Nephron progenitor cell (in vitro differentiated cells): Measurements from ENCODE around the gene KBTBD7.

Experiments used
- DNase-seq: peaks from one replicate; pipeline ENCODE4 v3.0.0; 2021
- H3K27ac Mint-ChIP-seq: 2 replicates; pipeline ENCODE4 v1.8.0; 2021; ENCODE audit warnings: mild to moderate bottlenecking, moderate library complexity, mixed read lengths
- H3K27me3 Mint-ChIP-seq: 2 replicates; pipeline ENCODE4 v1.8.0; 2021; ENCODE audit warnings: mild to moderate bottlenecking, low read depth, mixed read lengths; ENCODE audit not compliant: poor library complexity
- H3K36me3 Mint-ChIP-seq: 2 replicates; pipeline ENCODE4 v1.8.0; 2021; ENCODE audit warnings: low read depth, mixed read lengths
- H3K4me1 Mint-ChIP-seq: 2 replicates; pipeline ENCODE4 v1.8.0; 2021; ENCODE audit warnings: mixed read lengths
- H3K4me3 Mint-ChIP-seq: 2 replicates; pipeline ENCODE4 v1.8.0; 2021; ENCODE audit warnings: mild to moderate bottlenecking, moderate library complexity, mixed read lengths
- H3K9me3 Mint-ChIP-seq: 2 replicates; pipeline ENCODE4 v1.8.0; 2021; ENCODE audit warnings: mild to moderate bottlenecking, moderate library complexity, mixed read lengths
- TF ChIP-seq, protein P1 (sequence below): fragments of 200-600 bp; sonication (generic); IDR thresholded peaks from 2 replicates; pipeline ENCODE4 v1.5.0; 2021; ENCODE audit warnings: antibody characterized with exemption

The KBTBD7 gene

DNA sequence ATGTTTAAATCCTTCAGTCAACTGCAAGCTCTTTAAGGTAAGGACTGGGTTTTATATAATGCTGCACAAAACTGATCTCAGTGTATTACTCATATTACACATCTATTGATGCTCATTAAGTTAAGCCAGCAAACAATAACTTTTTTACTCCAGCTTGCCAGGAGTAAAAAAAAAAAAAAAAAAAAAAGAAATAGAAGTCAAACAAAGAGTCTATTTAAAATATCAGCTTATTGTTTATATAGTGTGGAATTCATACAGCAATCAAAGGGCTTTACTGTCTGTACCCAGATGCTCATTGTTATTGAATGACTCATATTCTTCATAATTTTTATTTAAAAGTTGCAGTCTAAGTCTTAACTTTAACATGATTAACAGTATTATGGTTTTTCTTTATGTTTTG lies 21.8 kb upstream of the KBTBD7 start:
- no peaks in the 10 kb centered on the region for H3K4me1 Mint-ChIP-seq
- H3K27me3 Mint-ChIP-seq = peaks cover 4% of the 10 kb centered on the region
- H3K4me3 Mint-ChIP-seq = no peak overlapping the region
- H3K27ac Mint-ChIP-seq = no peak overlapping the region
- TF ChIP-seq, protein P1, sequence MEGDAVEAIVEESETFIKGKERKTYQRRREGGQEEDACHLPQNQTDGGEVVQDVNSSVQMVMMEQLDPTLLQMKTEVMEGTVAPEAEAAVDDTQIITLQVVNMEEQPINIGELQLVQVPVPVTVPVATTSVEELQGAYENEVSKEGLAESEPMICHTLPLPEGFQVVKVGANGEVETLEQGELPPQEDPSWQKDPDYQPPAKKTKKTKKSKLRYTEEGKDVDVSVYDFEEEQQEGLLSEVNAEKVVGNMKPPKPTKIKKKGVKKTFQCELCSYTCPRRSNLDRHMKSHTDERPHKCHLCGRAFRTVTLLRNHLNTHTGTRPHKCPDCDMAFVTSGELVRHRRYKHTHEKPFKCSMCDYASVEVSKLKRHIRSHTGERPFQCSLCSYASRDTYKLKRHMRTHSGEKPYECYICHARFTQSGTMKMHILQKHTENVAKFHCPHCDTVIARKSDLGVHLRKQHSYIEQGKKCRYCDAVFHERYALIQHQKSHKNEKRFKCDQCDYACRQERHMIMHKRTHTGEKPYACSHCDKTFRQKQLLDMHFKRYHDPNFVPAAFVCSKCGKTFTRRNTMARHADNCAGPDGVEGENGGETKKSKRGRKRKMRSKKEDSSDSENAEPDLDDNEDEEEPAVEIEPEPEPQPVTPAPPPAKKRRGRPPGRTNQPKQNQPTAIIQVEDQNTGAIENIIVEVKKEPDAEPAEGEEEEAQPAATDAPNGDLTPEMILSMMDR = no peak
- peaks cover 32% of the 10 kb centered on the region for H3K36me3 Mint-ChIP-seq
- H3K9me3 Mint-ChIP-seq = peaks cover 19% of the 10 kb centered on the region
- no peak for DNase-seq

DNA sequence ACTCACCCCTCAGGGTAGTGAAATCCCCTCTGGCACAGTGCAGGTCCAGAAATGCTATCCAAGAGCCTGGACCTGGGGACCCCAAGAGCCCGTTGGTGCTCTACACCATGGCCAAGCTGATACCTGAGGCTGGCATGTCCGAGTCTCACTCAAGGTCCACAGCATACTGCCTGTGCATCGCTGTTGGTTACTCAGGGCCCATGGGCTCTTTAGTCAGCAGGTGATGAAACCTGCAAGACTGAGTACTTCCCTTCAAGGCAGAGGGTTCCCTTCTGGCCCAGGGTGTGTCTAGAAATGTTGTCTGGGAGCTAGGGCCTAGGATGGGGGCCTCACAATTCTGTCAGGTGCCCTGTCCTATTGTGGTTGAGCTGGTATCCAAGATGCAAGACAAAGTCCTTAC lies 19.6 kb upstream of the KBTBD7 start:
- Mint-ChIP-seq H3K4me1 (no peaks in the 10 kb centered on the region), H3K4me3 (no peak overlapping the region), H3K36me3 (peaks cover 44% of the 10 kb centered on the region), H3K9me3 (peaks cover 41% of the 10 kb centered on the region), H3K27ac (peak overlapping the region; percentile 23), H3K27me3 (peaks cover 4% of the 10 kb centered on the region)
- TF ChIP-seq, protein P1 = no peak
- no peak for DNase-seq

DNA sequence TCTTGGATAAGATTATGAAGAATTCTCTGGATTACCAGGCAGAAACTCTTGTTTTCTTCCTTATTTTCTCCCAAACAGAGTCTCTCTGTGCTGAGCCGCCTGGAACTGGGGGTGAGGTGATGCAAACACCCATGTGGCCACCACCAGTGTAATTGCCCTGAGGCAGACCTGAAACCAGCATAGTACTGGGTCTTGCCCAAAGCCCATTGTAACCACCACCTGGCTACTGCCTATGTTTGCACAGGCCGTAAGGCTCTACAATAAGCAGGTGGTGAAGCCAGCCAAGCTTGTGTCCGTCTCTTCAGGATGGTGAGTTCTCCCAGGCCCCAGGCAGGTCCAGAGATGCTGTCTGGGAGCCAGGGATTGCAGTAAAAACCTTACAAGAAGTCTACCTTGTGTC lies 18.9 kb upstream of the KBTBD7 start:
- Mint-ChIP-seq H3K36me3 (peaks cover 46% of the 10 kb centered on the region), H3K27ac (peak overlapping the region; percentile 23), H3K27me3 (peaks cover 4% of the 10 kb centered on the region), H3K9me3 (peaks cover 47% of the 10 kb centered on the region), H3K4me1 (no peaks in the 10 kb centered on the region), H3K4me3 (no peak overlapping the region)
- TF ChIP-seq, protein P1 = no peak
- no peak for DNase-seq

DNA sequence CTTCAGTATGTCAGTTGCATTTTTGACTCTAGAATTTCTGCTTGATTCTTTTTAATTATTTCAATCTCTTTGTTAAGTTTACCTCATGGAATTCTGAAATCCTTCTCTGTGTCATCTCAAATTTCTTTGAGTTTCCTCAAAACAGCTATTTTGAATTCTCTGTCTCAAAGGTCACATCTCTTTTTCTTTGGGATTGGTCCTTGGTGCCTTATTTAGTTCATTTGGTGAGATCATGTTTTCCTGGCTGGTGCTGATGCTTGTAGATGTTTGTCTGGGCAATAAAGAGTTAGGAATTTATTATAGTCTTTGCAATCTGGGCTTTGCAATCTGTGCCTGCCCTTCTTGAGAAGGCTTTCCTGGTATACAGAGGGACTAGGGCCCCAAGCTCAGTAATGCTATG lies 18.5 kb upstream of the KBTBD7 start:
- H3K9me3 Mint-ChIP-seq = peaks cover 52% of the 10 kb centered on the region
- H3K4me3 Mint-ChIP-seq = no peak overlapping the region
- DNase-seq = no peak
- TF ChIP-seq, protein P1 = no peak
- H3K27ac Mint-ChIP-seq = no peak overlapping the region
- no peaks in the 10 kb centered on the region for H3K4me1 Mint-ChIP-seq
- peaks cover 4% of the 10 kb centered on the region for H3K27me3 Mint-ChIP-seq
- peaks cover 50% of the 10 kb centered on the region for H3K36me3 Mint-ChIP-seq

DNA sequence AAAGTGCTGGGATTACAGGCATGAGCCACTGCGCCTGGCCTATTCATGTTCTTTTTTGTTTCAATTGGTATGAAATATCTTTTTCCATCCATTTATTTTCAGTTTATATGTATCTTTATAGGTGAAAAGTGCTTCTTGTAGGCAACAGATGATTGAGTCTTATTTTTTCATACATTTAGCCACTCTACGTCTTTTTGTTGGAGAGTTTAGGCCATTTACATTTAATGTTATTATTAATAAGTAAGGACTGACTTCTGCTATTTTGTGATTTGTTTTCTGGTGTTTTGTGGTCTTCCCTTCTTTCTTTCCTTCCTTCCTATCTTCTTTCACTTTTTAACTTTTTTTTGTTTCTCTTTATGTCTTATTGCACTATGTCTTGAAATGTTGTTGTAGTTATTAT lies 16.7 kb upstream of the KBTBD7 start:
- Mint-ChIP-seq H3K9me3 (peaks cover 64% of the 10 kb centered on the region), H3K4me1 (no peaks in the 10 kb centered on the region), H3K36me3 (peaks cover 54% of the 10 kb centered on the region), H3K27ac (no peak overlapping the region), H3K4me3 (no peak overlapping the region), H3K27me3 (peaks cover 4% of the 10 kb centered on the region)
- TF ChIP-seq, protein P1 = no peak
- DNase-seq = no peak

DNA sequence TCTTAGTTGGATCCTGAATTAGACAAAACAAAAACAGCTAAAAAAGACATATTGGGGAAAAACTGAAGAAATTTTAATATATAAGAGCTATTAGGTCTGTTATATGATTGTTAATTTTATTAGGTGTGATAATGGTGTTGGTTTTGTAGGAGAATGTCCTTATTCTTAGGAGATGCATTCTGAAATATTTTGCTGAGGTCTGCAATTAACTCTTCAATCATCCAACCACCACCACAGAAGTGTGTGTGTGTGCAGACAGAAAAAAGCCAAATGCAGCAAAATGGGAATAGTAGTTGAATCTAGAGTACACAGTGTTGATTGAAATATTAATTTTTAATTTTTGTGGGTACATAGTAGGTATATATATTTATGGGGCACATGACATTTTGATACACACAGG lies 12.1 kb upstream of the KBTBD7 start:
- DNase-seq = no peak
- Mint-ChIP-seq H3K9me3 (peaks cover 54% of the 10 kb centered on the region), H3K4me1 (peaks cover 8% of the 10 kb centered on the region), H3K36me3 (peaks cover 31% of the 10 kb centered on the region), H3K27ac (no peak overlapping the region), H3K4me3 (no peak overlapping the region), H3K27me3 (no peaks in the 10 kb centered on the region)
- TF ChIP-seq, protein P1 = no peak
